NK-92 (cell line): ENCODE data around the gene SLC23A3.

Experiments
- DNase-seq: peaks from one replicate; lab custom pipeline; 2025; ENCODE audit not compliant: unreplicated experiment; lab: John Stamatoyannopoulos, UW

The SLC23A3 gene

DNA sequence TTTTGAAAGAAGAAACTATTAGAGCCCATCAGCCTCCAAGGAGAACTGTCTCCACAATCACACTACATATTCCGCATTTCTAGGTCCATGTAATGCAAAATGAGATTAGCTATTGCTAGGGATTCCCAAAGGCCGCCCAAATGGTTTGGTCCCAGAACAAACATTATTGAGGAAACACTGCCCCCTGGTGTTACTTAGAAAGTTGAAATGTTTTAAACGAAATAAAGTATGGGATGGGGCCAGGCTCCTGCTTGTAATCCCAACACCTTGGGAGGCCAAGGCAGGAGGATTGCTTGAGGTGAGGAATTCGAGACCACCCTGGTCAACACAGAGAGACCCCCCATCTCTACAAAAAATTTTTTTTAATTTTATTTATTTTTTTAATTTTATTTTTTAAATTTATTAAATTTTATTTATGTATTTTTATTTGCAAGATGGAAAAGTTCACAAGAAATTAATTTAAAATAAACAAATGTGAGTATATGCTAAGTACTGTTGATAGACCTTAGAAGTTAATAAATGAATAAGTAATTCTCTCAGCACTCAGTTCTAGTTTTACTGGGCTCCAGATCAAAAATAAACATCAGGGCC lies 14.7 kb downstream of the SLC23A3 start:
- no peak for DNase-seq

DNA sequence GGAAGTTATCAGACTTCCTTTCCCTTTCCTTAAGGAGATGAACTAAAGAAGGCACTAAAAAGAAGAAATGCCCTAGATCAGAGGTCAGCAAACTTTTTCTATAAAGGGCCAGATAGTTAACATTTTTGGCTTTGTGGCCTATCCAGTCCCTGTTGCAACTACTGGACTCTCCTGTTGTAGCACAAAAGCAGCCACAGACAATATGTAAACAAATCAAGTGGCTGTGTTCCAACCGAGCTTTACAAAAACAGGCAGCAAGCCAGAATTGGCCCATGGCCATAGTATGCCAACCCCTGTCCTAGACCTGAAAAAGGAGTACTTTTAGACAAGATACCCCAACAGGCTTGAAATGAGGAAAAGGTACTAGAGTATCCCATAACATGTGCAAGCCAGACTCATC lies 20.2 kb downstream of the SLC23A3 start:
- DNase-seq = no peak

DNA sequence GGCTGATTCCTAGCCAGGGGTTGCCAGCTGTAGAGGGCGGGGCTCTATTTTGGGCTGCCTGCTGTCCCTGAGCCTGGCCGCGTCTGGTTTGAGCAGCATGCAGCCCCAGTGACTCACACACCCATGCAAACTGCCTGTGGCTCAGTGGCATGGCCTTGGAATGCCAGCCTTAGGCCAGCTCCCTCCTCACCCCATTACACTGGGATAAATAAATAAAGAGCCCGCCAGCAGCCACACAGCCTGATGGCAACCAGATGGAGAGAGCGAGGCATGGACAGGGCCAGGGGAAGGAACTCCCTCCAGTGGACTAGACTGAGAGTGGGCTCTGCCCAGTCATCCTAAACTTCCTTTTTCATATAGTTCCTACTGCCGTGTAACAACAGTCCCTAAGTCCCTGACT lies 27.5 kb downstream of the SLC23A3 start:
- DNase-seq = no peak

DNA sequence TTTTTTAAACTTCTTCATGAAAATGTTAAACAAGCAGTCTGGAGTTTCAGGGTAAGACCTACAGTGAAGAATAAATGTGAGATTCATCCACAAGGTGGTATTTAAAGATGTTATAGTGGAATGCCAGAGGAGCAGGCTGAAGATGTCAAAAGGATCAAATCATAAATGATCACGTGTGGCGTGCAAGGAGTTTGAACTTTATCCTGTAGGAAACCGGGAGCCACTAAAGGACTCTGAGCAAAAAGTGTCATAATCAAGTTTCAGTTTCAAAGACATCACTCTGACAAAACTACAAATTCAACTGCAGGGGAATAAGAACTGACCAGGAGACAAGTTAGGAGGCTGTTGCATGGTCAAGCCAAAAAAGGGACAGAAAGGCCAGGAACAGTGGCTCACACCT lies 29.1 kb downstream of the SLC23A3 start:
- DNase-seq = no peak

DNA sequence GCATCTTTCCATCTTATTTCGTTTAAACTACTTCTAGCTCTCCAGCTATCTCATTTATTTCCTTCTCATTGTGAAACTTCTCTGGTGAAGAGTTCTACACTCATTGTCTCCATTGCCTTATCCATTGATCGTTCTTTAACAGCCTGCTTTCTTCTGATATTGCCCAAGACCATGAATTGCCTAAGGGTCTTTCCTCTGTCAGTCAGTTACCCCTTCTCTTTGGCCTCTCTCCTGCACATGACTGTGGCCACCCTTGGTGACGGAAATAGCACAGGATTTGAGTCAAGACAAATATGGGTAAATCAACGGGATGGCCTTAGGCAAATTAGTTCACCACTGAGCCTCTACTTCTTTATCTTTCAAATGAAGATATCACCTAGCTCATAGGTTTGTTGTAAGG lies 35.9 kb downstream of the SLC23A3 start:
- DNase-seq = no peak

DNA sequence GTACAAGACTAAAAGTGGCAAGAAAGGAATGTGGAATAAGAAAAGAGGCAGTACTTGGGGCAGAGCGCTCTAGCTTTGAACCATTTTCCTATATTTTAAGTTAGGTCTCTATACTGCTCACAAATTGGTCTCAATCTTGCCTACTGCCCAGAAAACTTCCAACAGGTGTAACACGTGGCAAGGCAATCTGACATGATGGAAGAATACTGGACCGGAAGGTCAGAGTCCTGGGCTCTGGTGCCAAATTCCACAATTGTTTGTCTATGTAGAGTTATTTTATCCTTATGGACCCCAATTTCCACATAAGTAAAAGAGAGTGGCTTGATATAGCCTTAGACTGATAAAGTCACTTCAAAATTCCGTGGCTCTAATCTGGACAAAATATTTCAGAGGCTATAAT lies 38.1 kb downstream of the SLC23A3 start:
- DNase-seq = no peak

DNA sequence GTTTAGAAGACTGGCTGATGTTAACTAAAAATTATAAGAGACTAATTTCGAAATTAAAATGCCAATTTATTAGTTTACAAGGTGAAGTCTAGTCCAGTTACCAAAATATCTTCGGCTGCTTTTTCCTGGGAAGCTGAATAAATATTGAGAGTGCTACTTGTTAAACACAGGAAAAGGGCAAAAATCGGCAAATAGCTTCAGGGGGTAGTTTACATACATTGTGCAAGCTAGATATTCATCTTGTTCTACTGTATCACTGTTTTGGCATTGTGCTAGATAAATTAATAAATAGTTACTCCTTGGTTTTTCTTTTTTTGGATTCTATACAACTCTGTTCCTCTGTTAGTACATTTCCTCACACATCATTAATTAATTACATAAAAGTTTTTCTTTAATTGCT lies 38.5 kb downstream of the SLC23A3 start:
- DNase-seq = no peak

DNA sequence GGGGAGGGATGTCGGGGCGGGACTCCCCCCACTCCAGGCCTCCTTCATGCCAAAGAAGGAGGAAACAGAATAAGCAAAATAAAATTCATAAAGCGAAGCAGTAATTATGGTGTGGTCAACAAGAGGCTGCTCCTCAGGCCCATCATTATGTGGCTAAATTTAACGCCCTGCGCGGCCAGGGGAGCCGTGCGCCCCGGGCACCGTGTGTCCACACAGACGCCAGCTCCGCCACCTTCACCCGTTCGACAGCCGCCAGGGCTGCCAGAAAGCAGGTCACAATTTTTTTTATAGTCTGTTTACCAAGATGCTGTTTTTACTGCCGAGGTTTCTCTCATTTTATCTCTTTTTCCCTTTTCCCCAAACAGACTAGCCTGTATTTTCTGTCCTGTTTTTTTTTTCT lies 40.2 kb downstream of the SLC23A3 start:
- no peak for DNase-seq

DNA sequence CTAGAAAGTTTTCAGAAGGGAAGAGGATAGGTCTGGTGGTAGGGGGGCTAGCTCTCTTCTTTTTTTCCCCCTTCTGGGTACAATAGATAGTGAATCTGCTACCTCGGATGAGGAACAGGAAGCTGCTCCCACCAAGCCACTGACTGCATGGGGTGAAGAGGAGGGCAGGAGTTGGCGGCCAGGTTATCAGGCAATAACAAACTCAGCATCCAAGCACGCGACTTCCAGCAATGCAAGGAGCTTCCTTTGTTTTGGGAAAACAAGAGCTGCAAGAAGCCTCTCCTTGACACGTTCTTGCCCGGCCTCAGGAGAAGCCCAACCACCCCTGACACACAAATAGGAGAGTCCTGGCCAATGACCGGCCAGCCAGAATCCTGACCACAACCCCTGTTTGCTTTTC lies 41.4 kb downstream of the SLC23A3 start:
- no peak for DNase-seq

DNA sequence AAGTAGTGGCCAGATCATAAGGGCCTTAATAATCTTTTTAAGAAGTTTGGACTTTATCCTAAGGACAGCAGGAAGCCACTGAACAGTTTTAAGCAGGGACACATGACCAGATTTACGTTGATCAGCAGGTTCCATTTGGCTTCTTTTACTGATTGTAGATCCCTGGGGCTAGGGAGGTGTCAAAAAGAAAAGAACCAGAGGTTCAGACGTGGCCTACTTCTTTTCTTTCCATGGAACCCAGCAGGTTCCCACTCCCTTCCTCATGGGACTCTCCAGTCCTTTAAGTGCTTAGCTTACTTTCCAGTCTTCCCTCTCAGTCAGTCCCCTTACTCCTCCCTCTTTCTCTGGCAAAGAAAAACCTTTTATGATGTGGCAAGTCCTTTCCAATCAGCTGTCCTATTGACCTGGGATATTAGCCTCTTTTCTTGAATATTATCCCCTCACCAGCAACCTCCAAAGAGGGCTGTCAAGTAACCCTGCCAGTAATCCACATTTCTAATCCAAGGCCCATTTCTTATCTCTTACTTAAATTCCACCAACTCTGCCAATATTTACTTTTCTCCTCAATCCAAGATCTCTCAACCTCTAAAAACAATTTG lies 42.7 kb downstream of the SLC23A3 start:
- DNase-seq = no peak

DNA sequence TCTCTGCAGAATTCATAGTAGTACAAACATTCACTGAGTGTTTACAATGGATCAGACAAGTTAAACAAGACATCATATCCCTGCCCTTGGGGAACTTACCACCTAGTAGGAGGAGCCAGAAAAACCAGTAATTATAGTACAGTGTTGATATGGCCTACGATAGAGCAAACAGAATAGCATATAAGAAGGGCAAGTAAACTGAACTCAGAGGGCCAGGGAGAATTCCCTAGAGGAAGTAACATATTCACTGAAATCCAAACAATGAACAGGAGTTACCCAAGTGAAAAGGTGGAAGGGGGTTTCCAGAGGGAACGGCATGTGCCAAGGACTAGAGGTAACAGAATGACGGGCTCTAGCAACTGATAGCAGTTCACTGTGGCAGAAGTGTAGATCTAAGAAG lies 43.3 kb downstream of the SLC23A3 start:
- no peak for DNase-seq

DNA sequence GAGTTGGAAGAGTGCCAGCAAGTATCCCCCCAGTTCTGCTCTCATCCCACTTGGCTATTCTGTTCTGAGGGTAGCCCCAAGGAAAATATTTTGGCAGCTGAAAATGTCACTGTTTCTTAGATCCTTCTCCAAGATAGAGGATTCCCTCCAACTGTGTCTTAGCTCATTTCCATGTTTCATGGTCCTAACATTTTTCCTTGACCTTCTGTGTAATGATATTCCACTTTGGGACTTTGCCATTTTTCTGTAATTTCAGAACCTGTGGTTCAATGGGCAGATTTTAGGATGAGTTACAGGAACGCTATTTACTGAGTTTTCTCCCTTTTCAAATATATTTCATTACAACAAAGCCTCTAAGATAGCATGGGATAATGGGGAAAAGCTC lies 44.0 kb downstream of the SLC23A3 start:
- DNase-seq = no peak

DNA sequence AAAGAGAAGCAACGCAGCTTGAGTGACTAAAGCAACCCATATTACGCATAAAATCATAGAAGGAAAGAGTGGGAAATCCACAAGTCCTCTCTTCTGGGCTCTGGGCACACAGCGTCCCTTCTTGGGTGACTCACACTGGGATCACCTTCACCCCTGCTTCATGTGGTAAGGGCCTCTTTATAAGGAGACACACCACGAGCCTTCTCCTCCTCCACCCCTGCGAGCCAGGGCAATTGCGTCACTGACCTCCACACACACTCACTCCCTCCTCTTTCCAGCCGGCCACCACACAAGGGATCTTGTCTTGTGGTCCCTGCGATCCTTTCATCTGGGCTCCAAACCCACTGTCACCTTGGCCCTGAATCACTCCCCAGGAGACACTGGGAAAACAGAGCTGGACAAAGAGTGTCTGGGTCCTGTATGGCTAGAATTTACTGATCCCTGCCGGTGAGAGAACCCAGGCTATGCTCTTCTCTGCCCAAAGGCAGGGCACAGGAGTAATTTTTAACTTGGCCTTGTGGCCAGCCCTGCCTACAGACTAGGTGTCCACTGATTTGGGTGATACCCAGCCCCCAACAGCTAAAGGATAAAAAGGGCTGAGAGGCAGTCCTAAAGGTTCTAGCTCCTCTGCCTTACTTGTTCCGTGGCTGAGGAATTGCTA lies 44.5 kb downstream of the SLC23A3 start:
- DNase-seq = no peak

DNA sequence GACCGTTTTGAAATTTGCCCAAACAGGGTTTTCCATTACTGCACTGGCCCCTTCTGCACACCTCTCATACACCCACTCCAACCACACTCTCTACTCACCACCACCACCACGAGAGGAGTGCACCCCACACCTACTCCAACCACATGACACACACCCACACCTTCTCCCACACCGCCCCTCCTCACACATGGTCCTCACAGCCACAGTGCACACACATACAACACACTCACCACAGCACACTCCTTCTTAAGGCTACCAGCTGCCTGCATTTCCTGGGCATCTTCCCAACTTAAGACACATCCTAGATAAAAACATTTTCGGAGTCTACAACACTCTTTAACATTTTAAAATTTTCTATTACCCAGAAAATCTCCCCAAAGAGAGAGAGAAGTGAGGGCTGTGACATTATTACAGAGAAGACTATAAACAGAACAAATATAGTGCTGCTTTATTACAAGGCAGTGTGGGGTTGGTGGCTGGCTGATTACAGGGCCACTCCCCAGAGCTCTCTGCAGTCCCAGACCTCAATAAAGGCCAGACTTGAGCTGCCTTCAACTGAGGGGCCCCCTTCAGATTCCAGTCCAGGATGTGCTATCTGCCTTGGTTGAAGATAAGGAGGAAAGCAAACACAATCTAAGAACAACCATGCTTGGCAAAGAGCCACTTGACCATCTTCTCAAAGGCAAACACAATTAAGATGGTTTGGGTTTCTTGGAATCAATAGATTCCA lies 45.3 kb downstream of the SLC23A3 start:
- DNase-seq = no peak

DNA sequence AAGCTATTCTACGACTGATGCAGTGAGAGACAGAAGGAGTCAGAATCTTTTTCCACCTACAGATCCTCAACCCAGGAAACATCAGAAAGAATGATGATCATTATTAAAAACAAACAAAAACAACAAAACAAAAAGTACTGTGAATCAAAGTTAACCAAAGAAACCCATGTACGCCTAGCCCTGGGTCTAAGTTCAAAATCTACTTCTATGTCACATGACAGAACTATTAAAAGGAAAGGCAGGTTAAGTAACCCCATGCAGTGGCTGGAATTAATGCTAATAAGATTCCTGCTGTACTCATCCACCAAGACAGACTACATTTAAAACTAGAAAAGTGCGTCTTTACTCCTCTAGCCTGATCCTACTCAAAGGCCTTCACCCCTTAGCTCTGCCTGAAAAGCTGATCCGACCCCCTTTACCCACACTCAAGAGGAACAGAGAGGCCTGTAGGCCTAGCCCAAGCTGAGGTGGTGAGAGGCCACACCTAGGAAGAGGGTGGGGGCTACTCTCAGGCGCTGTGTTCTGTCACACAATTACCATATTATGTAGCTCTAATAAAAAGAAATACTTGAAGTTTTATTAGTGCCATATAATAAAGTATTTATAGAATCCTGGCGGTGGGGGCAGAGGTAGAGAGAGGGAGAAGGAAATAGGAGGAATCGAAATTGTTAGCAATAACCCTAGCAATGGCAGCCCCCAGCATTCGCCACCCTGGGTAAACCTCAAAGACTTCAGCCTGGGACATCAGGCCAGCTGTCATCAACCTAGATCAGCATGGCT lies 46.3 kb downstream of the SLC23A3 start:
- DNase-seq = no peak

DNA sequence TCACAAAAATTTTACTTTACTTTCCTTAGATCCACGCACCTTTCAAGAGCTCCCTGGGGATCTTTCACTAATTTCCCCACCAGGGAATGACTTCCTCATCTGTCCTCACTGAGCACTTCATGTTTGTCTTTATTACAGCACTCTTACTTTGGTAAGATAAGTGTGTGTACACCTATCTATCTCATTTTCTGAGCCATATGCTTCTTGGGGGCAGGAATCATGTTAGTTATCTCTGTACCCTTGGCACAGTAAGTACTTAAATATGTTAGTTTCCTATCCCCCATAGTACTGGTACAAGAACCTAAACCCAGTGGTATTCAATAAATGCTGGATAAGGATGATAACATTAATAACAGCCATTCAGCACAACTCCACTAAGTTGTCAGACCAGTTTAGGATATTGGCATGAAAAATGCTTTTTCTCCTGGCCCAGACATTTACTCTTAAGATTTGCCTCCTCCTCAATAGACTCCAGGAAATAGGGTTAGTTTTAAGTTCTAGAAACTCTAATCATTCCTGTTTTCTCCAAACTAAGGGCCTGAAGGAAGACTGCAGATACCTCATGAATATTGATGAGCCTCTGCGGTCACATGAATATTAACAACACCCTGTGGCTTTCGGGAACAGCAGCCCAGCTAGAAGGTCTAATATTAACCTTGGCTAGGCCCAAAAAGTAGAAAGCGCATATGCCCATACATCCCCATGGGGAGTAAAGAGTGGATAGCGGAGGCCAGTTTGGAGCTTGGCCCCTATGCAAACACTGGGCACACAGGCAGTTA lies 47.4 kb downstream of the SLC23A3 start:
- DNase-seq = no peak

DNA sequence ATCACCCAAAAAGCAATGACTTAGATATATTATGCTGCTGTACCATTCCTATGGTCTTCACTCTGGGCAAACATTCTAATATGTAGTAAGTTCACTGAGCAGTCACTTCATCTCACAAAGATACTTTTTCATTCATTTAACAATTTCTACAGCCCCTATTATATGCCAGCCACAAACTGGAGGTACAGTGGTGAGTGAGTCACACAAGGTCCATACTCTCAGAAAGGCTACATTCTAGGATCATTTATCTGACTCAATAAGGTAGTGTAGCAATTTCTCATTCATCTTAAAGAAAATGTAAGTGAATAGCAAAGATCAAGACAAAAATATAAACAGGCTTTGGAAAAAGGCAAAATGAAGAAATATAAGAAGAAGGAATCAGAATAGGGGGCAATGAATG lies 49.7 kb downstream of the SLC23A3 start:
- no peak for DNase-seq

DNA sequence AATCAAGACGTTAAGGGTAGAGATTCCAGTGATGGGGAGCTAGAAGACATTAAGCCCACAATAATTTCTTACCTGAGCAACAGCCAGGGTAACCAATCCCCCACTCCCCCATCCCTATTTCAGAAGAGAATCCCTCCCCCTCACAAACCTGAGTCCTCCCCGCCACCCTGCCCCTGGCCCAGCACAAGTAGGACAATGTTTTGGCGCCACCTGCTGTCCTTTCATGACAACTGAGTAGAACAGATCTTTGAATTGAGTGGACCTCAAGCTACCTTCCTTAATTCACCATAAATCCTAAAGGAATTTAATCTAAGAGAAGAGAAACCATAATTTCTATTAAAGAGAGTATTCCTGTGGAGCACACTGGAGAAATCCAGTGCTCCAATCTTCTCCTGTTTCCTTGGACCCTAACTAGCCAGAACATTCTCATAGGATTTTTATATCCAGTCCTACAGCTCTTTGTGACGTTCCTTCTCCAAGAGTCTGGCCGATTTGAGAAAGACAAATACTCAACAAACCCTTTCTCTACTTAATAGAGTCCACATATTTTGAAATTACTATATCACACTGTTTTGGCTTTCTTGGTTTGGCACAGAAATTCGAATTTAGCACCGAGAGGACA lies 50.3 kb downstream of the SLC23A3 start:
- no peak for DNase-seq

DNA sequence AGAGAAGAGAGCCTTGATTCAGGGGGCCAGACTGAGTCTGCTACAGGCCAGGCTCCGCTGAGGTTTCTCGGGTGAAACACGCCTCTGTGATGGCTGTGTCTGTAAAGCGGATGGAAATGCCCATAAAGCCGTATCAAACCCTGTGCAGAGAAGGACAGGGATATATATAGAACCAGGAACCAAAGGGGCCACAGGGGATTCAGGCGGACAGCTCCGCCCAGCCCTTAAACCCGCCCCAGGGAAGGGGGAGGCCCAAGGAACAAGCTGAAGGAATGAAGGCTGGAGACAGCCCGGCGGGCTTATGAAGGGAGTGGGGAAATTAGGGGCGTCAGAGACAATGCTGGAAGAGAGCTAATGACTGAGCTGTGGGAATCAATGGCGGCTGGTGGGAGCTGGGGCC lies 51.3 kb downstream of the SLC23A3 start:
- DNase-seq = no peak
